GM18867 (cell line): ENCODE results near the gene FBXO30.

Experiments
- ATAC-seq: cut with Tn5 transposase; IDR thresholded peaks from one replicate; pipeline ENCODE4 v1.9.1; 2021; ENCODE audit warnings: mild to moderate bottlenecking, moderate library complexity; ENCODE audit not compliant: unreplicated experiment

Gene FBXO30, protein sequence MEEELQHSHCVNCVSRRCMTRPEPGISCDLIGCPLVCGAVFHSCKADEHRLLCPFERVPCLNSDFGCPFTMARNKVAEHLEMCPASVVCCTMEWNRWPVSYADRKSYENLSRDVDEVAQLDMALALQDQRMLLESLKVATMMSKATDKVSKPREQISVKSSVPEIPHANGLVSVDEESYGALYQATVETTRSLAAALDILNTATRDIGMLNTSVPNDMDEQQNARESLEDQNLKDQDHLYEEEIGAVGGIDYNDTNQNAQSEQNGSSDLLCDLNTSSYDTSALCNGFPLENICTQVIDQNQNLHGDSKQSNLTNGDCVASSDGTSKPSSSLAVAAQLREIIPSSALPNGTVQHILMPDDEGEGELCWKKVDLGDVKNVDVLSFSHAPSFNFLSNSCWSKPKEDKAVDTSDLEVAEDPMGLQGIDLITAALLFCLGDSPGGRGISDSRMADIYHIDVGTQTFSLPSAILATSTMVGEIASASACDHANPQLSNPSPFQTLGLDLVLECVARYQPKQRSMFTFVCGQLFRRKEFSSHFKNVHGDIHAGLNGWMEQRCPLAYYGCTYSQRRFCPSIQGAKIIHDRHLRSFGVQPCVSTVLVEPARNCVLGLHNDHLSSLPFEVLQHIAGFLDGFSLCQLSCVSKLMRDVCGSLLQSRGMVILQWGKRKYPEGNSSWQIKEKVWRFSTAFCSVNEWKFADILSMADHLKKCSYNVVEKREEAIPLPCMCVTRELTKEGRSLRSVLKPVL

DNA sequence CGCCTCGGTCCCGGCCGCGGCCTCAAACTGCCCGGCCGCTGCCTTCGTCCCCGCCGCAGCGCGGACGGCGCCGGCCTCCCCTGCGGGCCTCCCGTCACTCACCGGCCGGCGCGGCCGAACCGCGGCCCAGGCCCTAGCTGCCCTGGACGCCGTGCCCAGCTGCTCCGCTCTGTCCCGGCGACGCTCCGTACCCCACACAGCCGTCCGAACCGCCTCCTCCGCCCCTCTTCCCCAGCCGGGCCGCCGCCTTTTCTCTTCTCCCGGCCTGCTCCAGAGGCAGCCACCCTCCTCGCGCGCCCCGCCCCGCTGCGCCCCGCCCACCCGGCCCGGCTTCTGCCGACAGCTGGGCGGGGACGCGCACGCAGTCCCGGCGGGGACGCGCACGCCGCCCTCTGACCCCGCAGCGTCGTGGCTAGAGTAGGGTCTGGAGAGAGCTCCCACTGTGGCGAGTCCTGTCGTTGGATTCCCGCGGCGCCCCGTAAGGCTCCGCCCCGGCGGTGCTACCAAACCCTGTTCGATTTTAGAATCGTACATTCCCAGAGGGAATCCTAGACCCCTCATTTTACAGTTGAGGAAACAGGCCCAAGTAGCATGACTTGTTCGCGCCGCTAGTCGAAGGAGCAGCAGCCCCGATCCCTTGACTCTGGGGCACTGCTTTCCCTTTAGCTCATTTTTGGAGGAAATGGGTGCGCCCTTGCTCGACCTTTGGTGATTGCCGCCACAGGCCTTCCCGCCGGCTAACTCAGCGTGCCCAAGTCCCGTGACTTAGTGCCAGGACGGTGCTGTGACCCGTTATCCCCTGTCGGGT lies at the start of gene FBXO30:
TSS of gene FBXO30 (minus strand) at position 295 of the 808 bp plus-strand sequence. CDS start 8,390 bp downstream, outside the sequence.
- peak; percentile 81 for ATAC-seq

DNA sequence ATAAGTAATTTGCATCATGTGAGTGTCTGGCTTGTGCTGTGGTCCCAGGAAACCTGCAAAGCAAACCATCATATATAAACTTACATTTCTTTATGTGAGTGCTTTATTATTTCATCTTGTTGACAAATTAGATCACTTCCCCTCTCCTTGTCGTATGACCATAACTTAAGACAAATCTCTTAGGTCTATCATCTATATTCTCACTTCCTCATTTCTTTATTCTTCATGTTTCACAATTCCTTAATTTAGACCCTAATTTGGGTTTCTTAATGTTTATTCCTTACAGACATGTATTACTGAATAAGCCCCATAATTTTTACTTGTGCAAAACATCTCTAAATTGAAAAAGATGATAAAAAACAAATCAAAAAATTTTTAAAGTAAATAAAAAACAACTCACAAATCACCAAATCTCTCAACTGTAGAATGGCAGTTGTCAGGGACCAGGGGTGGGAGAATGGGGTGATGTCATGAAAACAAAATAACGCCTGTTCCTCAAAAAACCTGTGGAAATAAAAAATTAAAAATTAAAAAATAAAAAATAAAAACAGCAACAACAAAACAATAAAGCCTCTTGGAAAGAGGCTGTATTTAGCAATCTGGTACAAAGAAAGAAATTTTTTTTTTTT lies 49.5 kb upstream of the FBXO30 start:
- peak; percentile 34 for ATAC-seq

DNA sequence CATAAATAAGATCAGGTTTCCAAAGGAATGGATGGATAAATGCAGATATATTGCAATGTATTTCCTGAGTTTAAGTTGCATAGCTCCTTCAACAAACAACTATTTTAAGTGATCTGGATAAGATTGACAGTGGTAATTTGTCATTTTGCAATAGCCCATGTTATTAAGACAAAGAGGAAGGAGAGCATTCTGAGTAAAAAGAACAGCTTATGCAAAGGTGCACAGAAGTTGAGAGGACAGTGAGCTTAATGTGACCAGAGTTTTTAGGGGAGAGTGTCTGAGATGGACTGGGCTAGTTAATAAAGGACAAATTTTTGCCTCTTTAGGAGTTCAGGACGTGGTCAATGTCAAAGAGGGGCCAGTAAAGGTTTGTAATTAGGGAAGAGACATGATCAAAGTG lies 48.8 kb upstream of the FBXO30 start:
- no peak for ATAC-seq

DNA sequence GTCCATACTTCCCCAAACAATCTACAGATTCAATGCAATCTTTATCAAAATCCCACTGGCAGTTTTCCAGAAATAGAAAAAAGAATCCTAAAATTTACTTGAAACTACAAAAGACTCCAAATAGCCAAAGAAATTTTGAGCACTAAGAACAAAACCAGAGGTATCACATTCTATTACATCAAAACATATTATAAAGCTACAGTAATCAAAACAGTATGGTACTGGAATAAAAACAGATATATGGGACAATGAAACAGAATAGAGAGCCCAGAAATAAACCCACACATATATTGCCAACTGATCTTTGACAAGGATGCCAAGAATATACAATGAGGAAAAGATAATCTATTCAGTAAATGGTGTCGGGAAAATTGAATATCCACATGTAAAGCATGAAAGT lies 46.0 kb upstream of the FBXO30 start:
- no peak for ATAC-seq

DNA sequence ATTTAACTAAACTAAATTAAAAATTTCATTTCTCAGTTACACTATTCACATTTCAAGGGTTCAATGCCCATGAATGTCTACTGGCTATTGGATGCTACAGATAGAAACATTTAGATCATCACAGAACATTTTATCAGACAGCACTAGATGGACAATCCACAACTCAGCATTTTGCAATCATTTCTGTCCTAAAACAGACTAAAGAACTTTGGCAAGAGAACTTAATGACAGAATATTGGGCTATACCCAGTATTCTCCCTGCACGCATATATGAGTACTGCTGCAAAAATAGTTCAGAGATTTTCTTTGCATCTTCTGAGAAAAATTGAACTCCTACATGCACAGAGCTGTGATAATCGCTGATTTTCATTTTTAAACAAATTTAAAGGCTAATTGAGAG lies 36.1 kb upstream of the FBXO30 start:
- no peak for ATAC-seq

DNA sequence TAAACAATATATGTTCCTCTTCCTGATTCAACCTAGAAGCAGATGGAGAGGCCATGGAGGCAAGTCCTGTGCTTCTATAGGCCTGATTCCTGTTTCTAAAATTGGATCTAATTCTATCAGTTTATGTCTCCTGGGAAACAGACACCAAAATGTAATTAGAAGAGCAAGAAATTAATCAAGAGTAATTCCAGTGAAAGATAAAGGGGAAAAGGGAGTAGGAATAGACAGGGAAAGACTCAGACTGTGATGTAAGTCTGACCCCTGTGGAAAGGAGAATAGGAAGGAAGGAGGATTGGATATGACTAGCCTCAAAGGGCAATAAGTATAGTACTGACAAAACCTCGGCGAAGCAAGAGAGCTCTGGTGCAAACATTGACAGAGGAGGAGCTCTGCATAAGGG lies 33.9 kb upstream of the FBXO30 start:
- no peak for ATAC-seq

DNA sequence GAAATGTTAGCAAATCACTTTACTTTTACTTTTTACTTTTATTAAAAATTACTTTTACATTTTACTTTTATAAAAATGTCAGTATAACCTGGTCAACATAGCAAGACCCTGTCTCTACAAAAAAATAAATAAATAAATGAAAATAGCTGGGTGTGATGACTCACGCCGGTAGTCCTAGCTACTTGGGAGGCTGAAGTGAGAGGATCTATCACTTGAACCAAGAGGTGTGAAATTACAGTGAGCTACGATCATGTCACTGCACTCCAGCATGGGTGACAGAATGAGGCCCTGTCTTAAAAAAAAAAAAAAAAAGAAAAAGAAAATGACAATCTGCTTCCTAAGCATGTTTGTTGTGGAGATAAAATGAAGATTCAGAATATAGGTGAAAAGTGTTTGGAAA lies 31.0 kb upstream of the FBXO30 start:
- no peak for ATAC-seq

DNA sequence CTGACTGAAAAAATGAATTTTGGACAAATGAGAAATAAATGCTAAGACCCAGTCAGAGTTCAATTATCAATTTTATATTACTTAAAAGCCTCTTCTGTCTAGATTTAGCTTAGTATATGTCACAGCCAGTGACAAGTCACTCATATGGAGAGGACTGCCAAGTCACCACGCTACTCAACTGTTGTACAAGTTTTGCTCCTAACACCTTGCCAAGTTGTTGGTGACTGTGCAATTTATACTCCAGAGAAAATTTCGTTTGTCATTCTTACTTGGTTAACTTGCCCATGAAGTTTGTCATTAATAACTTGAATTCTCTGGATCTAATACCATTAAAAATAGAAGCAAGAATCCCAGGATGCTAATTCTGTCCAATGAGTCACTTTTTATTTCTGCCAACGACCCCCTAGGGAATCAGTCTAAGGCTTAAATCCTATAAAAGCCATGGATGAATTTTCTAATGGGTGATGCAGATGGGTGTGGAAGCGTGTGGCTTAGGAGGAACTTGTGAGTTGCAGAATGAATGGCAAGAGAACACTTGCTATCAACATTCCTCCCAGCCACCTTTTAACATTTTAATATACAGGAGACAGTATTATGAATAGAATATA lies 30.4 kb upstream of the FBXO30 start:
- no peak for ATAC-seq

DNA sequence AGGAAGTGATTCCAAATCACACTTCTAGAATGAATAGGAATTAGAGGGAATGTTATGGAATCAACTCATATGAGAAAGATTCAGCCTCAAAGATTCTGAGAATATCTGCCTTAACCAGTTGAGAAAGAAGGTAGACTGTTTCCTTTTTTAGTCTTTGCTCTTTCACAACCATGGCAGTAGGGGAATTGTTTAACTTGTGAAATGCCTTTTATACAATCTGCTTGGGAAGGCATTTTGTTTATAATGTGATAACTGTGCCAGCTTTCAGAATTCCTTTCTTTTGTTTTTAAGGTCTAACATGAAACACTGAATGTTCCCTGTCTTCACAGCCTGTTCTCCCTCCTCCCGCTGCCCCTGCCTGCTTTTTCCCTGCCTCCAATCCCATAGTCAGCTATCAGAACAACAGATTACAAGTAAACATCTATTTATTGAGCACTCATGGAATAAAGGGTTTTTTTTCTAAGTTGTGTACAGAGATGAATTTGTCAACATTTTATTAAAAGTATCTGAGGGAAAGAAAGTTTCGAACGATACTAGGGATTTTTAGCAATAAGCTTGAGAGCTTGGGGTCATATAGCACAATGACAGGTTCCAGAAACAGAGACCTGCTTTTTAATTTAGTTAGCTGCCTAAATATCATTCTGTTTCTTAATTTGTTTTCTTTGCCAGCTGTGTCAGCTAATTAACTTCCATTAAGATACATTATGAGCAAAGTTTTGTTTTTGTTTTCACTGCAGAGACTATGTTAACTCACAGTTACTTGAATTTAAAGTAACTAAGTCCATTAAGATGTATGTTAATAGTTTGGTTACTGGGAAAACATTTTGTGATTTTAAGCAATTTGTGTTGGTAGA lies 28.3 kb upstream of the FBXO30 start:
- no peak for ATAC-seq

DNA sequence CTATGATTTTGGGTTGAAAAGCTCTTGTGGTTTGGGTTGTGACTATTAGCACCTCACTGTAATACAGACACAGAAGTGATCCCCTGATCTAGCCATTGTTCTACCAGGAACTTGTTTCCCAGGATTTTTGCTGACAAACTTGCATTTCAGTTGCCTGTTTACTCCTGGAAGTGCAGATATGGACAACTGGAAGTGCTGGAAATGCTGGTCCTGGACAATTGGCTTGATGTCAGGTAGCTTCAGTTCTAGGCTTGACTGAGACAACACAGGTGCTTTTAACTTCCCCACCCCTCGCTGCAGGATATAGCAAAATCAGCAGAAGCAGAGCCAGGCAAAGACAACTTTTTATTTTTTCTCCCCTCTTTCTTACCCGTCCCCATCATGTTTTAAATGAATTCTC lies 27.1 kb upstream of the FBXO30 start:
- no peak for ATAC-seq

DNA sequence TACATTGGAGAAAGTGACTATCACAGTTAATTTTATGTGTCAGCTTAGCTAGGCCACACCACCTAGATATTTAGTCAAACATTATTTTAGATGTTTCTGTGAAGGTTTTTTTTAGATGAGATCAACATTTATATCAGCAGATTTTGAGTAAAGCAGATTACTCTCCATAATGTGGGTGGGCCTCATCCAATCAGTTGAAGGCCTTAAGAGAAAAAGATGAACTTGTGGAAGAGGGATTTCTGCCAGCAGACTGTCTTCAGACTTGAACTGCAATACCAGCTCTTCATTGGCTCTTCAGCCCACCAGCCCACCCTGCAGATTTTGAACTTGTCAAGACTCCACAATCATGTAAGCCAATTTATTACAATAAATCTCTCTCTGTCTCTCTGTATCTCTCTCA lies 25.1 kb upstream of the FBXO30 start:
- no peak for ATAC-seq

DNA sequence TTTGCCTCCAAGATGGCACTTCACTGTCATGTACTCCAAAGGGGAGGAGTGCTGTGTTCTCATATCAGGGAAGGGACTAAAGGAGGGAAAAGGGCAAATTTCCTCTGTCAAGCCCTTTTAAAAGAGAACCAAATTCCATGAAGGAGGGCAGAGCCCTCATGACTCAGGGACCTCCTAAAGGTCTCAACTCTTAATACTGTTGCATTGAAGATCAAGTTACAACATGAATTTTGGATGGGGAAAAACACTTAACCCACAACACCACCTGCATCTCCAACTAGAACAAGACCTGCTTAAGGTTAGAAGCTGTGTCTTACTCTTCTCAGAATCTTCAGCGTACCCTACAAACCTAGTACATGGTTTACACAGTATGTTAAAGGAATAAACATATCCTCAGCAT lies 23.7 kb upstream of the FBXO30 start:
- ATAC-seq: no peak

DNA sequence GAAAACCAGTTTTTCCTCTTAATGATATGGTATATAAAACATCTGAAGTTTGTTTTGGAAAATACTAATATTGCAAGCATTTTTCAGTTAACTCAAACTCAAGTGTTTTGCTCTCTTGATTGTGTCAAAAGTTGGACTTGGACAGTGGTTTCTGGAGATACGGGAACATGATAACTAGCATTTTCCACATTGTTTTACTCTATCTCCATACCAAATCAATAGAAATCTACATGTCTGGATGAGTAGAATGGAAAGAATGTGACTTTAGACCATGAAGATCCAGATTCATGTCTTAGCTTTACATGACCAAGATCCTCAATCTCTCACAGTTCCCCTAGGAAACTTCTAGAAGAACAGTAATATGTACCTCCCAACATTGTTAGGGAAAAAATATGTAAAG lies 22.2 kb upstream of the FBXO30 start:
- no peak for ATAC-seq

DNA sequence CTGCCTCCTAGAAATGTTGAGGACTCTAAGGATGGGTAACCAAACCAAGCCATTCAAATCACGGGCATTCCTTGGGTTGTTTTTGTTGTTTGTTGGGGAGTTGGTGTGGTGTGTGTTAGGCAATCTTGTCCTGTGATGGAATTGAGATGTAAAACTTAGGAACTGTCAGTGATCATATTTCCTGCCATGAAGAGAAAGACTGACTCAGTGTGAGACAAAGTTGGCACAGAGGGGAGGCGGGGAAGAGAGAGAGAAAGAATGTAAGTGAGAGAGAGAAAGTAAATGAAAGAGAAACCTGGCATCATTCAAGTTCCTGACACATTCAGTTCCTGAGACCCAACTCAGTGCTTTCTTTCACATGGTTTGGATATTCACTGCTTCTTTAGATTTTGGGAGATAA lies 21.6 kb upstream of the FBXO30 start:
- peak; percentile 72 for ATAC-seq

DNA sequence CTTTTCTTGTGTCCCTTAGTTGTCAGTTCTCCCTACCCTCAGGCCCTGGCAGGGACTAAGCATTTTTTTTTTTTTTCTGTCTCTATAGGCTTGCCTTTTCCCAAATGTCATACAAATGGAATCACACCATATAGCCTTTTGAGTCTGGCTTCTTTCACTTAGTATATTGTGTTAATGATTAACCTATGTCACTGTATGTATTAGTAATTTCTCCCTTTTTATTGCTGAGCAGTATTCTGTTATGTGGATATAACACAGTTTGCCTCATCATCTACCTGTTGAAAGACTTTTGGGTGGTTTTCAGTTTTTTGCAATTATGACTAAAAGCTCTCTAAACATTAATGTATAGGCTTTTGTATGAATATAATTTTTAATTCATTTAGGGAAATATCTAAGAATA lies 16.0 kb upstream of the FBXO30 start:
- no peak for ATAC-seq

DNA sequence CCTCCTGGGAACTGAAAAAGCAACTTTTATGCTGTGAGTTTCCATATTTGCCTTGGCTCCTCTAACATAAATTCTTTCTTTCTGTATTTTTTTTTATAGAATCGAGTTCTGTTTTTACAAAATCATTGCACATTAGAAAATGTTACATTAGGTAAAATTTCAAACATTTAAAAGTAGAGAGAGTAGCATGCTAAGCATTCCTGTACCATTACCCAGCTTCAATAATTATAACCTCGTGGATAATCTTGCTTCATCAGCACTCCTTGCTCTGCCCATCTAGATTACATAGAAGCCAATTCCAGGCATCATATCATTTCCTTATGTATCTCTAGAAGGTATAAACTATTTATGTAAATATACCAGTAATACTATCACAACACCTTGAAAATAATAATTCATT lies 15.4 kb upstream of the FBXO30 start:
- ATAC-seq: no peak

DNA sequence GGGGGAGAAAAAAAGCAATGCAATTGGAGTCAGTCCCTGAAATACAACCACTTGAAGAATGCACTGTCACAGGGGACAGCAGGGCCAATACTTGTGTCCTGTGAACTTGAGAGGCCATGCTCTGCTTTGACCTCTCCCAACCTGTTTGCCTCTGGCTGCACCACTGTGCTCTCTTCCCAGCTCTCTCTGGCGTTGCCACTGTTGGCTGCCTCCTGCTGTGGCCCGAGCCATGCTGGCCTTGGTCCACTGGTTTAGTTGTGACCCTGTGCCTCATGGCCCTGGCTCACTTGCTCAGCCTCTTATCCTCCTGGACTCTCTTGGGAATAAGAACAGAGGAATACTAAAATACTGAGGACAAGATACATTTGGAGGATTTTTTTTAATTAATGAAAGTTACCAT lies 14.5 kb upstream of the FBXO30 start:
- ATAC-seq: no peak

DNA sequence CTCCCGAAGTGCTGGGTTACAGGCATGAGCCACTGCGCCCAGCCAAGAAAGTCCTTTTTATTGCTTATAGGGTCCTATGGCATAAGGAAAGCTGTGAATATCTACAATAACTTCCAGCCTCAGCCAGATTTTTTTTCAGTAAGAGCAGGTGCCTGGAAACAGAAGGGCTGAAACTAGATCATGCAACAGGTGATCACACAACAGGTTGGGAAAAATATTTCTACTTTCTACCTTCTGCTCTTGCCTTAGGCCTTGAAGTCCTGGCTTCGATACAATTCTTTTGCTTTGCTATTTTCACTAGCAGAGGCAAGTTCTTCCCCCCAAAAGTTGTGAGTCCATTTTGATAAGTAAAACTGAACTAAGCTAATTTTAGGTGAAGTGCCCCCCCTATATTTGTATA lies 9.7 kb upstream of the FBXO30 start:
- no peak for ATAC-seq

DNA sequence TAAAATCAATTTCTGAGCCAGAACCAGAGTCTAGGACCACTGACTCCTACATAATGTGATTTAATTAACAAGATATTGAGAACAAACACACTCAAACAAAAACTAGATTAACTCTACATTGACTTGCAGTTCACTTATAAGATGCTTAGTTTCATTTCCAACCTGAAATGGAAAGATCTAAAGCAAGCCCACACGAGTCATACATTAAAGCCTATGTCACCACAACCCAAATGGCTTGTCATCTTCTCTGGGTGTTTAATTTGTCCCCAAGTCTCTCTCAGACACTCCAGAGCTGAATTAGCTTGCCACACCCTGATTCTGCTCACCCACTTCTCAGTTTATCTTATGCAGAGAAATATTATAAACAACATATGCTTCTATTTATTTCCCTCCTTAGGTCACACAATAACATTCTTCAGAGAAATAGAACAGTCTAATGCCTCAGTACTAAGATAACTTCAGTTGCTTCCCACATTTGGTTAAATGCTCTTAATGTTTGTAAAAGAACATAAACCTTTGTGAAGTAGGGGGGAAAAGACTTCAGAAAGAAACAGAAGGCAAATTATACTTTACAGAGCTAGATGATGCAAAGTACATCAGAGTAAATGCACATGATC lies 8.8 kb upstream of the FBXO30 start:
- peak; percentile 63 for ATAC-seq
